ENCODE results near the gene ADCY7.

Gene ADCY7

DNA sequence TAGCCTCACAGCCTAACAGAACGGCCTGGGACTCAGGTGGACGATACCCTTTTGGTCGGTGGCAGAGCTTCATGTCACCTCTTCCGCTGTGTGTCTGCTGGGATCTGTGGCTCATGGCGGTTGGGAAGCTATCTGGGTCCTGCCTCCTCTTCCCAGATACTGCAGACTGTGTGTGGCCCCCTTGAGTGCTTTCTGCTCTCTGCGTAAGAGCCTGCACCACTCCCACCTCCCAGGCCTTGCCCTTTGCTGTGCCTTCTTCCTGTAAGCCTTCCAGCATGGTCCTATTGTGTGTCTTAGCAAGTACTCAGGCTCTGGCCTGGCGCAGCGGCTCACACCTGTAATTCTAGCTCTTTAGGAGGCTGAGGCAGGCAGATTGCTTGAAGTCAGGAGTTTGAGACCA lies 17.5 kb upstream of the ADCY7 start:
- no peak for DNase-seq (ENCODE audit: low read depth)

- DNase-seq (ENCODE audit: low read depth): no peak
Measured at GRCh38 chr16:50251375-50252081, 14.8 kb upstream of the ADCY7 start.

- no peak for DNase-seq (ENCODE audit: low read depth)
Measured at GRCh38 chr16:50252082-50252611, 14.2 kb upstream of the ADCY7 start.

DNA sequence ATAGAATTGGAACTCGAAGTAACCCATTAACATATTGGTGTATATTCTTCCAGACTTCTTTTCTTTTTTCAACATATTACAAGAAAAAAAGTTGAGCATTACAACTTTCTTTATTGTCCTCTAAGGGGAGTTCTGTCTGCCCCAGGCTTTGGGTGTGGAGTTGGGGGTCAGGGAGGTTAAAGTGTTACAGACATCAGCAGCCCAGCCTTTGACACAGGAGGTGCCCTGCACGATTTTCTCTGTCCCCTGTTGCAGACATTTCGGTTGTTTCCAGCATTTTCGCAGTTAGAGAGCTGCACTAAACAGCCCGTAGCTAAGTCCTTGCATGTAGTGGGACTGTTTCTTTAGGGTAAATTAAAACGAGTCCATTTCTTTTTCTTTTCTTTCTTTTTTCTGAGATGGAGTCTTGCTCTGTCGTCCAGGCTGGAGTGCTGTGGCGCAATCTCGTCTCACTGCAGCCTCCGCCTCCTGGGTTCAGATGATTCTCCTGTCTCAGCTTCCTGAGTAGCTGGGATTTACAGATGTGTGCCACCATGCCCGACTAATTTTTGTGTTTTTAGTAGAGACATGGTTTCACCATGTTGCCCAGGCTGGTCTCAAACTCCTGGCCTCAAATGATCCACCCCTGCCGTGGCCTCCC lies 13.4 kb upstream of the ADCY7 start:
- no peak for DNase-seq (ENCODE audit: low read depth)

- no peak for DNase-seq (ENCODE audit: low read depth)
Measured at GRCh38 chr16:50253514-50253910, 12.8 kb upstream of the ADCY7 start.

GRCh38 chr16:50254072-50254471 lies 12.3 kb upstream of the ADCY7 start:
- no peak for DNase-seq (ENCODE audit: low read depth)

DNA sequence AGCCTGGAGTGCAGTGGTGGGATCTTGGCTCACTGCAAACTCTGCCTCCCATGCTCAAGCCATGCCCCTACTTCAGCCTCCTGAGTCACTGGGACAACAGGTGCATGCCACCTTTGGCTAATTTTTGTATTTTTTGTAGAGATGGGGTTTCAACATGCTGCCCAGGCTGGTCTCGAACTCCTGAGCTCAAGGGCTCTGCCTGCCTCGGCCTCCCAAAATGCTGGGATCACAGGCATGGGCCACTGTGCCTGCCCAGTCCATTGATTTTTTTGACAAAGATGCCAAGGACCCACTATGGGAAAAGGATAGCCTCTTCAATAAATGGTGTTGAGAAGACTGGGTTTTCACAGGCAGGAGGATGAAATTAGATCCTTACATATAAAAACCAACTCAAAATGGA lies 10.8 kb upstream of the ADCY7 start:
- DNase-seq (ENCODE audit: low read depth): no peak

- DNase-seq (ENCODE audit: low read depth): no peak
Measured at GRCh38 chr16:50256604-50257003, 9.7 kb upstream of the ADCY7 start.

GRCh38 chr16:50257876-50258275 lies 8.5 kb upstream of the ADCY7 start:
- no peak for DNase-seq (ENCODE audit: low read depth)

DNA sequence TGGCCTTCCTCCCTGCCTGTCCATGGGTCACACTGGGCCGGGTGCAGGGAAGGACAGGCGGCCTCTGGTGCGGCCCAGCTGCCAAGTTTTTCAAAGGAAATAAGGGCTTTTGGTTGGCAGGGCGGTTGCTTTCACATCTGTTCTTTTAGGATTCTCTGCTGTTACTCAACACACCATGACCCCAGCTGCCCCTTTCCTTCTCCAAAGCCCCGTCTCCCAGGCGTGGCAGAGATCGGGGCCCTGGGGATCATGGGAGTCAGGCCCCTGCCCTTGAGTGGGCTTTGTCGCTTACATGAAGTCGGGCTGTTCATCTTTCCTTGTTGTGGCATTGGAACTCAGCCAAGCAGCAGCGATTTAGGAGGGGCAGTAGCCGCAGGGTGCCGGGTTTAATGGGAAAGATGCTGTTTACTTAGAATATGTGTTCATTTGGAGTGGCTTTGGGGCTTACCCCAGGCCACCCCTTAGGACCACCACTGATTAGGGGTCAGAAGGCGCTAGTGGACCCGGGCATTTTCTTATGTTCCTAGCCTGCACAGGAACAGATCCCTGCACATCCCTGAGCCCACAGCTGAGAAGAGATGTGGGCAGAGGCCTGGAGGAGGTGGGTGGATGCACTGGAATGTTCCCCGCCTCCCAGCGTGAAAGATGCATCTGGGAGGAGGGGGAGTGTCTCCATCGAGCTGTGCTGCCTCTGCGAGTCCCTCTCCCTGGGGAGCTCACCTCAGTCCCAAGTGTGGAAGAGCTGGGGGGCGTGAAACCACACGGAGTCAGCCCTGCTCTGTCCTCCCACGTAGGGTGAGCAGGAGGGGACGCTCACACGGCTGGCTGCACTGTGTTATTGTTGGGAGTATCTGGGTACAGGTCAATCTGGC lies 6.8 kb upstream of the ADCY7 start:
- no peak for DNase-seq (ENCODE audit: low read depth)

DNA sequence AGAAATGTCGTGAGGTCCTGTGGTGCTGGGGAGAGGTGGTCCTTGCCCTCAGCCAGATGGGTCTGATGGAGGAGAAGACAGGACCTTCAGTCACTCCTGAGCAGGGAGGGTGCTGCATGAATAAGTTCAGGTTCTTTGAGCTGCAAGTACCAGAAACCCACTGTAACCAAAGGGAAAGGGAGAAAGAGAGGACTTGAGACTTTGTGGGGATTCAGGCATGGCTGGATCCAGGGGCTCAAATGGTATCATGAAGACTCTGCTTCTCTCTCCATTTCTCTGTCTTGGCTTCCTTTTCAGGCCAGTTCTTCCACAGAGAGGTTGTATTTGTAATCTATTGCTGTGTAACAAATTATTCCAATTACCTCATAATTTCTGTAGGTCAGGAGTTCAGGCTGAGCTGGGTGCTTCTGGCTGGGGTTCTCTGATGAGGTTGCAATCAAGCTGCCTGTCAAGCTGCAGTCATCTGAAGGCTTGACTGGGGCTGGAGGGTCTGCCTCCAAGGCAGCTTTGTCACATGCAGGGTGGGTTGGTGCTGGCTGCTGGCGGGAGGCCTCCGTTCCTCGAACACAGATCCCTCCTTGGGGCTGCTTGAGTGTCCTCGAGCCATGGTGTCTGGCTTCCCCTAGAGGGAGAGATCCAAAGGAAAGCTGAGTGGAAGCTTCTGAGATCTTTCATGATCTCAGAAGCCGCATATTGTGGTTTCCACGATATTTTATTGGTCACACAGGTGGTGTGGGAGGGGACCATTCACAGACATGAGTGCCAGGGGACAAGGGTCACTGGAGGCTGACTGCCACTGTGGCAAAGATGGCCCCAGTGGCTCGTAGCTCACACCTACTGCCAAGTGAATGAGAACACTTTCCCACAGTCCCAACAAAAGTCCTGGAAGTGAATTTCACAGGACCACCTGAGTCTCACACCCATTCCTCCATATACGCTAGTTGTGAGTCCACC lies 5.9 kb upstream of the ADCY7 start:
- DNase-seq (ENCODE audit: low read depth): no peak

GRCh38 chr16:50261160-50261706 lies 5.1 kb upstream of the ADCY7 start:
- no peak for DNase-seq (ENCODE audit: low read depth)

GRCh38 chr16:50261707-50262235 lies 4.6 kb upstream of the ADCY7 start:
- DNase-seq (ENCODE audit: low read depth): no peak

DNA sequence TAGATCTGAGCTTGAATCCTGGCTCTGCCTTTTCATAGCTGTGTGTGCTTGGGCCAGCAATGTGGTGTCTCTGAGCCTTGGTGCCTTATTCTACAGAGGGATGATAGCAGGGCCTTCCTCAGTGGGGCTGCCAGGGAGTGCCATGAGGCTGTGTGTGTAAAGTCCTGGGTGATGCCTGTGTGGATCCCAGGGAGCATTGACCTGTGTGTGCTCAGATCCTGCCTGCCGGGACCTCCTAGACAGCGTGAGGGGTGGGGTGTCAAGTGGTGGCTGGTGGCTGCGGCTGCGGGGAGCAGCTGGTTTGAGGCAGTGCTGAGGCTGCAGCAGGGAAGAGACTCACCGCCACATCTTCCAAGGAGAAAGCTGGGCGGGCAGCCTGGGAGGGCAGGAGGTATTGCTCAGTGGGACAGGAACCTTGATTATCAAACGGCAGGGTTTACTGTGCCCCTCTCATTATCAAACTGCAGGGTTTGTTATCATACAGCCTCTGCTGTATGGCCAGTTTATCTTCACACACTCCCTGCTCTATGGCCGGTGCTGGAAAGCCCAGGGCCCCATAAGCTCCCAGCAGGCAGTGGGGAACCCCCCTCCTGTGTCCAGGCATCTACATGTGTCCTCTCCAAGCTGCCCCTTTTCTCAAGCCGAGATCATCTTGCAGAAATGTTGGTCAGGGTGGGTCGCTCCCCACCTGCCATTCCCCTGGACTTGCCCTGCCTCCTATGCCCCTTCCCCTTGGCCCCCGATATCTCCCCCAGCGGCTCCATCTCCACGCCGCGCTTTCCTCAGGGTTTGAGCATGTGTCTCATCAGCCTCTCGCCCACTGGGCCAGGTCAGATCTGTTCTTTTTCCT lies 3.1 kb upstream of the ADCY7 start:
- DNase-seq (ENCODE audit: low read depth): no peak

- no peak for DNase-seq (ENCODE audit: low read depth)
Measured at GRCh38 chr16:50263940-50264929, 2.1 kb upstream of the ADCY7 start.

DNA sequence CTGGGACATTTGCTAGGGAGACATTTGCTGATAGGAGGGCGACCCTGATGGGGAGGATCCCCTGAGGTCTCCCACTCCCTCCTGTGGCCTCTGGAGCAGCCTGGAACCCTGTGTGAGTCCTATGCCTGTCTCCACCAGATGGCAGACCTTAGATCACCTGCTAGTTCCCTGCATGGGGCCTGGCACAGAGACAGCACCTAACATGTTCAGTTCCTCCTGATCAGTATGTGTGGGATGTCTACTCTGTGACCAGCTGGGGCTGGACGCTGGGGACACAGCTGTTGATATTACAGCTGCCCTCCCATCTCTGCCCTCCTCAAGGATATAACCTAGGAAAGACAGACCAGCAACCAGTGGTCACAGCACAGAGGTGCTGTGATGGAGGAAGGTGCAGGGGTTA lies 1.1 kb upstream of the ADCY7 start:
- DNase-seq (ENCODE audit: low read depth): no peak

- no peak for DNase-seq (ENCODE audit: low read depth)
Measured at GRCh38 chr16:50265716-50266336, 525 bp upstream of the ADCY7 start.

DNA sequence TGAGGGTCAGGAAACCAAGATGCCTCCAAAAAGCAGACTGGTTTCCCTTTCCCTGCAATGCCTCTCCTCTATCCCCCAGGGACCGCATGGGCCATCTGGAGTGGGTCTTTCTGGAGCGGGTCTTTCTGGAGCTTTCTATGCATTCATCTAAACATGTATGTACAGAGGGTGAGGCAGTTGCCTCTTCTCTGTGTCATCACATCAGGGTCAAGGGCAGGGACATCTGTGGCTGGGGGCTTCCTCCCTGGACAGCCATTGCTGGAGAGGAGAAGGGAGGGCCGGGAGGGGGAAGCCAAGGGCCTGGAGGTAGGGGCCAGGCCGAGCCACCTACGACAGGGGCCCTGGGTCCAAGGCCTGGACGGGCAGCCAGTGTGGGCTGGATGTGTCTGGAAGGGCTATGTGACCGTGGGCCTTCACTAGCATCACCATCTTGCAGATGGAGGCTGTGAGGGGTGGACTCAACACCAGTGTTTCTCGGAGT lies 840 bp downstream of the ADCY7 start:
- no peak for DNase-seq (ENCODE audit: low read depth)

Data from stimulated activated CD8-positive, alpha-beta memory T cell treated with anti-CD3 and anti-CD28 coated beads, Interleukin-12 subunit alpha, Interleukin-12 subunit beta, amount 100 ng/mL, for 4 hours (primary cell).